ENCODE data around the gene NUCB2. TPM values are rescaled to one million over a fixed set of nuclear protein-coding genes. Genes with fewer than 3 reads are reported as not detected.

NUCB2 gene
- total and polyA plus RNA-seq, 10 of the 15 experiments (the other 5 are each of a cell fraction or from before 2014, with no cell fraction given): 16.0 to 74.1 (median 52.1) TPM

DNA sequence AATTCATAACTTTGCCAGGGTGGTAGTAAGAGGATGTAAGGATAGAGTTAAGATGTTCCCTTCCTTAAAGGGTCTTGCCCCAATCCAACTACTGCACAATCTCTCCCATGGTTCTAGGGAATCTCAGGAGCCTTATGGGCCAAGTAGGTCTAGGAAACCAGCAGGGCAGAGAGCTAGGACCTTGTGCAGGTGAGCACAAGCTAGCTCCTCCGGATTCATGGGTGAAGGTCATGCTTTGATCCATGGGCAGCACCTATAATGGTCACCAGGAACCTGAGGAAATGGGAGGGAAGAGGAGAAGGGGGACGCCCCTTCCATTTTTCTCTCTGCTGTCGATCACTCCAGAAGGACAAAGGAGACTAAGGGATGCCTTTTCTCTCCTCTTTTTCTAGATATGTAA is 95.1 kb downstream of the NUCB2 start:
- H4K20me1 ChIP-seq (ENCODE audit: control insufficient read depth, insufficient read depth): no peaks in the 10 kb centered on the region
- CTCF ChIA-PET: no interaction called here
- peaks cover 27% of the 10 kb centered on the region for H3K9me3 ChIP-seq (replicated peaks; ENCODE audit: control insufficient read depth, insufficient read depth, low read length)
- H3K4me1 ChIP-seq (ENCODE audit: control insufficient read depth, insufficient read depth, low read length): no peaks in the 10 kb centered on the region
- POLR2A ChIA-PET: no interaction called here
- no peak overlapping the region for H3K4me3 ChIP-seq
- DNase-seq (ENCODE audit: low read depth, low spot score): no peak
- no peak overlapping the region for H3K4me2 ChIP-seq (ENCODE audit: control insufficient read depth, insufficient read depth)
- BruUV-seq (replicated peaks): no TSS peak
- in situ Hi-C loops (cut with MboI) (no loop called here), intact Hi-C loops (cut with micrococcal nuclease; ENCODE audit: unreplicated experiment) (no loop called here)
- H3K27me3 ChIP-seq (replicated peaks in 1 of 2; ENCODE audit: control insufficient read depth in 2 of 2, insufficient read depth in 2 of 2, low read length in 1 of 2): no peaks in the 10 kb centered on the region
- H3K36me3 ChIP-seq (ENCODE audit: control insufficient read depth in 2 of 2, insufficient read depth in 2 of 2, low read length in 1 of 2): no peaks in the 10 kb centered on the region
- H3K27ac ChIP-seq (ENCODE audit: control insufficient read depth, insufficient read depth): no peak overlapping the region
- FAIRE-seq: no peak
- no peak overlapping the region for H3K9ac ChIP-seq (ENCODE audit: control insufficient read depth, insufficient read depth, low read length)
- ATAC-seq: no peak
- no peaks in the 10 kb centered on the region for H3K79me2 ChIP-seq (ENCODE audit: control insufficient read depth, insufficient read depth, low read length)
- H2AFZ ChIP-seq (ENCODE audit: control insufficient read depth, low read depth, low read length): no peak overlapping the region
- SMC1A ChIA-PET (ENCODE audit: uncharacterized antibody, unreplicated experiment): interaction anchor here (0.7 to 0.9 kb wide), 2 partner anchors 360 to 387 kb away, joined by 3 read pairs; no protein-coding TSS in a partner anchor
- RAD21 ChIA-PET (ENCODE audit: unreplicated experiment): no interaction called here
- TF ChIP-seq ZSCAN29 (IDR thresholded peaks at IDR 0.05) (no peak), CBX5 (IDR thresholded peaks at IDR 0.05; ENCODE audit: low read depth) (peak; percentile 88; the same call in 1 of the 2 replicates)
- 0% methylated on average over 3 of the region's 3 CpGs for WGBS (ENCODE audit: insufficient coverage, insufficient replicate concordance, low lambda C conversion rate, missing lambda C conversion rate)

GRCh38 chr11:17375547-17375946 is 99.0 kb downstream of the NUCB2 start:
- 63% methylated on average over 5 of the region's 5 CpGs for WGBS (ENCODE audit: insufficient coverage, insufficient replicate concordance, low lambda C conversion rate, missing lambda C conversion rate)
- no peak overlapping the region for H3K4me3 ChIP-seq
- in situ Hi-C loops (cut with MboI): no loop called here
- H3K4me2 ChIP-seq (ENCODE audit: control insufficient read depth, insufficient read depth): no peak overlapping the region
- FAIRE-seq: no peak
- no peak overlapping the region for H3K9ac ChIP-seq (ENCODE audit: control insufficient read depth, insufficient read depth, low read length)
- ChIA-PET POLR2A (no interaction called here), CTCF (interaction anchor here (1.4 to 1.6 kb wide), 3 partner anchors 8 to 153 kb away, joined by 3 to 4 read pairs (median 3); no protein-coding TSS in a partner anchor), RAD21 (ENCODE audit: unreplicated experiment) (no interaction called here), SMC1A (ENCODE audit: uncharacterized antibody, unreplicated experiment) (interaction anchor here (0.5 to 1.1 kb wide), 2 partner anchors 9 to 59 kb away, joined by 3 read pairs; no protein-coding TSS in a partner anchor)
- H3K27me3 ChIP-seq (replicated peaks in 1 of 2; ENCODE audit: control insufficient read depth in 2 of 2, insufficient read depth in 2 of 2, low read length in 1 of 2): no peaks in the 10 kb centered on the region
- H3K27ac ChIP-seq (ENCODE audit: control insufficient read depth, insufficient read depth): no peak overlapping the region
- no peak overlapping the region for H2AFZ ChIP-seq (ENCODE audit: control insufficient read depth, low read depth, low read length)
- H3K36me3 ChIP-seq (ENCODE audit: control insufficient read depth in 2 of 2, insufficient read depth in 2 of 2, low read length in 1 of 2): no peaks in the 10 kb centered on the region
- DNase-seq (ENCODE audit: low read depth, low spot score): no peak
- no peaks in the 10 kb centered on the region; the same call in 1 of the 2 replicates for H4K20me1 ChIP-seq (ENCODE audit: control insufficient read depth, insufficient read depth)
- BruUV-seq (replicated peaks): no TSS peak
- intact Hi-C loops (cut with micrococcal nuclease; ENCODE audit: unreplicated experiment): no loop called here
- H3K9me3 ChIP-seq (replicated peaks; ENCODE audit: control insufficient read depth, insufficient read depth, low read length): peaks cover 21% of the 10 kb centered on the region
- H3K79me2 ChIP-seq (ENCODE audit: control insufficient read depth, insufficient read depth, low read length): no peaks in the 10 kb centered on the region
- H3K4me1 ChIP-seq (ENCODE audit: control insufficient read depth, insufficient read depth, low read length): no peaks in the 10 kb centered on the region
- TF ChIP-seq CBX3 (IDR thresholded peaks at IDR 0.05; ENCODE audit: borderline replicate concordance, low read depth): no peak
- no peak for TF ChIP-seq ZNF622 (IDR thresholded peaks at IDR 0.05)
- no peak for ATAC-seq

All from GM12878 (cell line).